ENCODE measurements around the gene CDK2. TPM values are rescaled to one million over a fixed set of nuclear protein-coding genes. Genes with fewer than 3 reads are reported as not detected.
"Not testable (repeated sequence)": the region's sequence is repeated elsewhere in the genome, so short reads cannot be mapped to it uniquely, and the experiment has no call there.

Gene CDK2
- total RNA-seq, 1 donor from 2014 or later: 25.7 TPM

GRCh38 chr12:55938826-55939501 is 27.7 kb upstream of the CDK2 start:
- DNase-seq: no peak

DNA sequence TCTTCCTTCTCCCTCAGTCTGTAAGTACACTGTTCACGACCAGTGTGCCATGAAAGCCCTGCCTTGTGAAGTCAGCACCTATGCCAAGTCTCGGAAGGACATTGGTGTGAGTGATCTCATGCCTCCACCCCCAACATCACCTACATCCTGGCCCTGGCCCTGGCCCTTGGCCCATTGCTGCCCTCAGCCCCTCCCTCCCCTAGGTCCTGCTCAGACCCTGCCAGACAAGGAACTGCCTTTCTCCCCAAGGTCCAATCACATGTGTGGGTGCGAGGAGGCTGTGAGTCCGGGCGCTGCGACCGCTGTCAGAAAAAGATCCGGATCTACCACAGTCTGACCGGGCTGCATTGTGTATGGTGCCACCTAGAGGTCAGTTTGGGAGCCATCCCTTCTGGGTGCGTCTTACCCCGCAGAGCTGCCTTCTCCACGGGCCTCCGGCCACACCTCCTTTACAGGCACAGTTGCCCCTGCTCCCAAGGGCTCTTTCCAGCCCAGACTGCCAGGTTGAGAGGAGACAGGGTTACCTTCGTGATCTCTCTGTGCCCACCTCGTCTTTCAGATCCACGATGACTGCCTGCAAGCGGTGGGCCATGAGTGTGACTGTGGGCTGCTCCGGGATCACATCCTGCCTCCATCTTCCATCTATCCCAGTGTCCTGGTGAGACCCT is 26.4 kb upstream of the CDK2 start:
- DNase-seq: peak; percentile 66

- no peak for DNase-seq
Observed at GRCh38 chr12:55942055-55942454, 24.6 kb upstream of the CDK2 start.

DNA sequence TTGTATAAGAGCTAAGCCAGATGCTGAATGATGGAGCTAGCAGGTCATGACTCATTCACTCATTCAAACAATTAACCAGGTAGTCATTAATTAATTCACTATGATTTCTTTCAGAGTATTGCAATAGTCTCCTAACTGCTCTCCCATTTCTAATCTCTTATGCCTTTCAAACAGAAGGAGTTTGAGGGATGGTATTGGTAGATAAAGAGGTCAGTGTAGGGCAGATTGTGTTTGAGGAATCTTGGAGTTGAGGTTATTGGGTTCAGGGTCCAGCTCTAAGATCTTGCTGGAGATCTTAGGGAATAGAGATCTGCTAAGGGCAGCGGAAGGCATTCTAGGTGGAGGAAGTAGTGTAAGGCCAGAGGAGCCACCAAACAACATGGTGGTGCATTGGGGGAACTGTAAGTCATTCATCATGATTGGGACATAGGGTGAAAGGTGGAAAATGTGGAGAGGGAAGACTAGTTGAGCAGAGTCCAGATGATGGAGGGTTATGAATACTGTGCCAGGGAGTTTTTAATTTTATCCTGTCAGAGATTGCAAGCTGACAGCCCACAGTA is 24.0 kb upstream of the CDK2 start:
- no peak for DNase-seq

DNA sequence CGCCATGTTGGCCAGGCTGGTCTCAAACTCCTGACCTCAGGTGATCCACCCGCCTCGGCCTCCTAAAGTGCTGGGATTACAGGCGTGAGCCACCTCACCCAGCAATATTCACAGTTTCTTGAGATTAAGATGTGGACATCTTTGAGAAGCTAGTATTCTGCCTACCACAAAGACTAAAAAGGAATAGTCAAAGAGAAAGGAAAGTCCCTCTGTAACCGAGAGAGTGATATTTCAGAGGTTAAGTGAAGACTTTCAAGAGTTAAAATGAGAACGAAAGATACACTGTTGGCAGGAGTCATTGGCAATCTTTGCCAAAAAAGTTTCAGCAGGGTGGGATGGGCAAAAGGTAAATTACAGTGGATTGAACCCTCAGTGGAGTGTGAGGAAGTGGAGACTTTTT is 20.1 kb upstream of the CDK2 start:
- no peak for DNase-seq

DNA sequence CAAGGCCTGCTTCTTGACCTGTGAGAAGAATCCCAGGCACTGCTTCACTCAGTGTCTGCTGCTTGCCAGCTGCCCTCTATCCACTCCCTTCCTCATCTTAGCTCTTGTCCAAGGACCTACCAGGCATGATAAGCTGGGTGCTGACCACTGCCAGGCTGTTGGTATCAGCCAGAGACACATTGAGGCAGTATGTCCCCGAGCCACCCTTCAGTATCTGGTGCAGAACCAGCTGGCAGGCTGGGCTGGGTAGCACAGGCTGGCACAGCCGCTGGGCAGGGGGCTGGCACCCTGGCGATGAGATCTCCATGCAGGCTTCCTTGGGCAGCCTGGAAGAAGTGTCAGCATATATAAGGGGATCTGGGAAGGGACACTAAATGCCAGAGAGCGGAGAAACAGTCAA is 11.3 kb upstream of the CDK2 start:
- DNase-seq: no peak

DNA sequence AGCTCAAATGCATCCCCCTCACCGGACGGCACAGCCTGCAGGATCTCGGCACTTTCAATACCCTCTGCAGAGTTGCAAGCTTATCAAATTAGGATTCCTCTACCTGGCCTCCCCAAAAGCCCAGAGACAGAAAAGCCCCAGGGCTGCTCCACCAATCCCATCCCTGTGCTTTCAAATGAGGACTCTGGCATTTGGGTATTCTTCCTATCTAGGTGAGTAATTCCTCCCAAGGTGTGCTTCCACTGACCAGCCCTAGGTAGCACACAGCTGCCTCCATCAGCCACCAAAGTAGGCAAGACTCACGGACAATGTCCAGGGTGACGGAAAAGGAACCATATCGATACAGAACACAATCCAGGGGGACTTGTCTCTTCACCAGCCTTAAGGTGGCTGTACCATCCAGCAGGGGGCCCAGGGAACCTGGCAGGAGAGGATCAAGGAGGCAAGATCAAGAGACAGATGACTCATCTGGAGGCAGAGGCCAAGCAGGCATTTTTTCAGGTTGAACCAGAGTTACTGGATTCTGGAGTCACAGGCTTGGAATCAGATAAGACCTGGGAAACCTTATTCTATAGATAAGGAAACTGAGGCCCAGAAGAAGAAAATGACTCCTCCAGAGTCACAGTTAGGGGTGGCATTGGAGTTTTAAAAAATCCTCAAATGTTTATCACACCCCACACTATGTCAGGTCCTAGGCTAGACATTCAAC is 10.7 kb upstream of the CDK2 start:
- DNase-seq: no peak

GRCh38 chr12:55957106-55957859 is 9.3 kb upstream of the CDK2 start:
- DNase-seq: no peak

- no peak for DNase-seq
Observed at GRCh38 chr12:55963760-55964159, 2.9 kb upstream of the CDK2 start.

DNA sequence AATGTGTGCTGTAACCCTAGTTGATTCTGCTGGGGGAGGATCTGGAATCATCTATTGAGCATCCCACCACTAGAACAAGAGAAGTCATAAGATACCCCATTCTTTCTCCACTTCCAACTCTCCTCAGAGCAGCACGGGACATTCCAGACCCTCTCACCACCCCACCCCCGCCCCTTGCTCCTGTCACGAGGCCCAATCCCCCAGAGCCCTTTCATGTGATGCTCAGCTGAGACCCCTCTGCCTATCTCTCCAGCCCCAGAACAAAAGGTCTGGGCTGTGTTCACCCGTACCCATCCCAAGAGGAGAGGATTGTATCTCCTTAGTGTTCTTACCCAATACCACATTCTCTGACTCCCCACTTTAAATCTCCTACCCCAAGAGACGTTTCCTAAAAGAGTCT is 1.4 kb upstream of the CDK2 start:
- DNase-seq: no peak

GRCh38 chr12:55965941-55966407 is 656 bp upstream of the CDK2 start, which contains the start of gene PMEL:
Gene PMEL (minus strand): TSS chr12:55966042. CDS start chr12:55966011, 31 bp downstream.
- peak; percentile 36 for DNase-seq

DNA sequence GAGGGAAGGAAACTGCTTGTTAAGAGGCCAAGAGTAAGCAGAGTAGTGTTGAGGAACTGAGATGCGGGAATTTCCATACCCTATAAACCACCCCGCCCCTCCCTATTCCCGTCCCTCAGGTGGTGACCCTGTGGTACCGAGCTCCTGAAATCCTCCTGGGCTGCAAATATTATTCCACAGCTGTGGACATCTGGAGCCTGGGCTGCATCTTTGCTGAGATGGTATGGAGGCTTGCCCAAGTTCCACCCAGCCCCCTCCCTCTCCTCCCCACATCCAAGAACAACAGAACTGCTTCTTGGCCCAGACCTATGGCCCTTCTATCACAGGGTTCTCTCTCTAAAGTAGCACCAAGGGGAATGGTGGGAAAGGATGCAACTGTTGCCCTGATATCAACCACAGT is 2.7 kb downstream of the CDK2 start:
- no peak for DNase-seq

DNA sequence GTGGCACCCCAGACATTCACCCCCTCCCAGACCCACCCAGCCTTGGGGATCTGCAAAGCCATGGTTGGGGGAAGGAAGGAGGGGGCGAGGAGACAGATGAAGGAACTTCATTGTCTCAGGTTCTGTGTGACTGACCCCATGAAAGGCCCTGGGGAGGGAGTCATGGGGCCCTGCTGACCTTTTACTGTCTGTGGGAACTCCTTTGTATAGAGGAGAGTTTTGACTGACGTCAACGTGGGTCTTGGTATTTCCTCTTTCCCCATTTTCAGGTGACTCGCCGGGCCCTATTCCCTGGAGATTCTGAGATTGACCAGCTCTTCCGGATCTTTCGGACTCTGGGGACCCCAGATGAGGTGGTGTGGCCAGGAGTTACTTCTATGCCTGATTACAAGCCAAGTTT is 4.1 kb downstream of the CDK2 start:
- DNase-seq: no peak

- DNase-seq: no peak
Observed at GRCh38 chr12:55972042-55972441, 5.4 kb downstream of the CDK2 start.

DNA sequence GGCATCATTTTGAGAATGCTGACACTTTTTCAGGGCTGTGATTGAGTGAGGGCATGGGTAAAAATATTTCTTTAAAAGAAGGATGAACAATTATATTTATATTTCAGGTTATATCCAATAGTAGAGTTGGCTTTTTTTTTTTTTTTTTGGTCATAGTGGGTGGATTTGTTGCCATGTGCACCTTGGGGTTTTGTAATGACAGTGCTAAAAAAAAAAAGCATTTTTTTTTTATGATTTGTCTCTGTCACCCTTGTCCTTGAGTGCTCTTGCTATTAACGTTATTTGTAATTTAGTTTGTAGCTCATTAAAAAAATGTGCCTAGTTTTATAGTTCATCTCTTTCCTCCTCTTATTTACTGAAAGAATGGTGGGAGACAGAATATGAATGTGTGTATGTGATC is 5.8 kb downstream of the CDK2 start:
- DNase-seq: no peak

DNA sequence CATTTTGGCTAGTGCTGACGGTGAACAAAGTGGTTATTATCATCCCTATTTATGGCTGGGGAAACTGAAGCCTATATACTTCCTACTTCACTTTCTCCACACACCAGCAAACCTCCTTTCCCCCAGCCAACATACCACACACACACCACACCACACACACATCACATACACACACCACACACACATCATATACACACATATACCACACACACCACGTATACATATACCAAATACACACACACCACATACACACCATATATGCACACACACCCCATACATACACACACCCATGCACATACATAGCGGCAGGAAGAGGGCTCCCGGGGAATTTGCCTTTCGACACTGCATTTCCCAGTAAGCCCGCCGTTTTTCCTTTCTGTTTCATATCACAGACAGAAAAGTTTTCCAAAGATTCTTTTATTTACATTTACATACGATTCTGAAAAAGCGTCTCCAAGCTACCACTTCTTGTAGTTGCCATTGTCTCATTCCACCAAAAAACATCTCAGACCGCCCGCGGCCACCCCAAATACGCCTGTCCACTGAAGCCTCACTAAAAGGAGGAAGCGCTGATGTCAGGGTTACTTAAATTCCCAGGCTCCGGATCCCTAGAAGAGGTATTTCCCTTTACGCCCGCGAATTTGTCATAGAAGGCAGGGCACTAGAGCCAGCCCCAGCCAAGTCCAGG is 6.4 kb downstream of the CDK2 start:
- peak; percentile 61 for DNase-seq

DNA sequence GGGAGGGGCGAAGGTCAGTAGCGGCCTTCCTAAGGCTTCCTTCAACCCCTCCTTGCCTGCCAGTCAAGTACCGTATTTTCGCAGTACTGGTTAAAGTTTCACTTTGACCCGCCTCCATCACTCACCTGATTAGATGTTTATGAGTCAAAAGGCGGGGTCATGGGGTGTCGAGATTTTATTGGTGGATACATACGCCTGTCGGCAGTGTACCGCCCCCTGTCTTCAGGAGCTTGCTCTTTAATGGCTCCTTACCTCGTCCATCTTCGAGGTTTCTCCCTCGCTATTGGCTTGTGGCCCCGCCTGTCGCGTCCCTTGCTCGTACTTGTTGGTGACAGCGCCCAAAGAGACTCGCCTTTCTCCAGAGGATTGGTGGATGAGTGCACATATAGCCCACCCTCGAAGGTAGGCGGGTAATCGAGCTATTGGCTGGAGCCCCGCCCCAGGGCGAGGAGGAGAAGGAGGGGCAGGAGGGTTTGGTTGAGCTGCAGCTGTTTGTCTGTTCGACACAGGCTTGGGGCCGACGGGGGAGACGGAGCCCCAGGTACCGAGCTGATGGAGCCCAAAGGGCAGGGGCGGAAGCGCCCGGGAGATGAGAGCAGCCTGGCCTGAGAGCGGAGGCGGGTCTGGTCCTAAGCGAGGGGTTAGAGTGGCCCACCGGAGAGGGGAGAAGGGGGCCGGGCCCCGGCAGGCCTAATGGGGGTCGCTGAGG is 7.1 kb downstream of the CDK2 start, which contains the start of gene RAB5B:
RAB5B (plus strand) TSS at position 480 of the 709 bp plus-strand sequence. CDS start 12,883 bp downstream, outside the sequence.
- peak; percentile 100 for DNase-seq

- DNase-seq: no peak
Observed at GRCh38 chr12:55974308-55974730, 7.7 kb downstream of the CDK2 start.

DNA sequence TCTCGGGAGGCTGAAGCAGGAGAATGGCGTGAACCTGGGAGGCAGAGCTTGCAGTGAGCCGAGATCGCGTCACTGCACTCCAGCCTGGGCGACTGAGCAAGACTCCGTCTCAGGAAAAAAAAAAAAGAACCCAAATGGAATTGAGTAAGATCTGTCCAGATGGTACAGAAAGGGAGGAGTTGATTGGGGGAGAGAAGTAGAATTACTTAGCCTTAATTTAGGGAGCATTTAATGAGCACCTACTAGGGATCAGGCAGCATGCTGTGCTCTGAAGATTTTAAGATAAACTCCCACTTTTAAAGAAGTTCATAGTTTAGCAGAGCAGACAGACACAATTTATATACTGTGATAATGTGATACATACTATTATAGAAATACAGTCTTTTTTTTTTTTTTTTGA is 11.8 kb downstream of the CDK2 start:
- DNase-seq: no peak

DNA sequence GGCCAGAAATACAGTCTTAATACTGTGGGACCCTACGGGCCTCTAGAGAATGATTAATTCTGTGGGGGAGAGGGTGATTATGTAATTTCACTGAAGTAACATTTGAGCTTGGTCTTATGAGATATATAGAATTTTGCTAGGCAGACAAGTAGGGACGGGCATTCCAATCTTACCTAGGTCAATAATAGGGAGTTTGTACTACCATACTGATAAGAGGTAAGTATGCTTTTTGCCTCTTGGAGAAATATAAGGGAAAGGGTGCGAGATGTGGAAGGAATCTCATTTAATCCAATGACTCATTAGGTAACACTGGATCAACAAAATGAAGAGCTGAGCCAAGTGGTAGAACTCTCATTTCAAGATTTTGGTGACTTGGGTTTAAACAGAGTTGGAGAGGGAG is 12.4 kb downstream of the CDK2 start:
- no peak for DNase-seq

DNA sequence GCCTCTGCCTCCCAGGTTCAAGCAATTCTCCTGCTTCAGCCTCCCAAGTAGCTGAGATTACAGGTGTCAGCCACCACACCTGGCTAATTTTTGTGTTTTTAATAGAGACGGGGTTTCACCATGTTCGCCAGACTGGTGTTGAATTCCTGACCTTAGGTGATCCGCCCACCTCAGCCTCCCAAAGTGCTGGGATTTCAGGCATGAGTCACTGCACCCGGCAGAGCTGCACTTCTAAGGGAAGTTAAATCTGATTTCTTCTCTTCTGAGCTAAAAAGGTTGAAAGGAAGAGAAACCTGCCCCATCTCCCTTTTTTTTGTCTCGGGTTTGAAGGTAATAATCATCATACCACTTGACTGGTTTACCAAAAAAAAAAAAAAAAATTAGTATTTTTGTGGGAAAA is 15.3 kb downstream of the CDK2 start:
- DNase-seq: not testable (repeated sequence)
